Endodermal cell (in vitro differentiated cells): Measurements from ENCODE around the gene PARM1. TPM values are rescaled to one million over a fixed set of nuclear protein-coding genes. Genes with fewer than 3 reads are reported as not detected.

Source experiments
- DNase-seq: peaks from one replicate; pipeline ENCODE4 v3.0.0-alpha.2; 2017
- H3K27ac ChIP-seq: 2 replicates; pipeline ENCODE4 v1.5.1; 2013; ENCODE audit warnings: mild to moderate bottlenecking, low read depth, low read length, moderate library complexity
- H3K27me3 ChIP-seq: 2 replicates; pipeline ENCODE4 v1.6.1; 2013; ENCODE audit warnings: mild to moderate bottlenecking, low read length, moderate library complexity; ENCODE audit not compliant: insufficient read depth, control insufficient read depth, poor library complexity, severe bottlenecking
- H3K36me3 ChIP-seq: 2 replicates; pipeline ENCODE4 v1.7.0; 2013; ENCODE audit warnings: mild to moderate bottlenecking, low read length, moderate library complexity; ENCODE audit not compliant: control insufficient read depth, insufficient read depth
- H3K4me1 ChIP-seq: one replicate; pipeline ENCODE4 v1.7.0; 2013; ENCODE audit warnings: low read length; ENCODE audit not compliant: control insufficient read depth, insufficient read depth
- H3K4me3 ChIP-seq: 2 replicates; pipeline ENCODE4 v1.5.1; 2013; ENCODE audit warnings: mild to moderate bottlenecking, low read length, moderate library complexity
- H3K9ac ChIP-seq: 2 replicates; pipeline ENCODE4 v1.6.1; 2013; ENCODE audit warnings: mild to moderate bottlenecking, low read length, moderate library complexity; ENCODE audit not compliant: poor library complexity, severe bottlenecking; ENCODE audit errors: extremely low read depth
- H3K9me3 ChIP-seq: 2 replicates; pipeline ENCODE4 v1.6.1; 2013; ENCODE audit warnings: mild to moderate bottlenecking, low read length, moderate library complexity; ENCODE audit not compliant: control insufficient read depth
- H3K27ac Mint-ChIP-seq: 2 replicates; pipeline ENCODE4 v1.8.0; 2020; ENCODE audit warnings: mixed read lengths
- H3K27me3 Mint-ChIP-seq: 2 replicates; pipeline ENCODE4 v1.8.0; 2021; ENCODE audit warnings: mild to moderate bottlenecking, mixed read lengths; ENCODE audit not compliant: insufficient read depth
- H3K36me3 Mint-ChIP-seq: 2 replicates; pipeline ENCODE4 v1.8.0; 2020; ENCODE audit warnings: low read depth, mixed read lengths
- H3K4me1 Mint-ChIP-seq: 2 replicates; pipeline ENCODE4 v1.8.0; 2020; ENCODE audit warnings: mixed read lengths
- H3K4me3 Mint-ChIP-seq: 2 replicates; pipeline ENCODE4 v1.8.0; 2020; ENCODE audit warnings: mild to moderate bottlenecking, moderate library complexity, mixed read lengths
- H3K9me3 Mint-ChIP-seq: 2 replicates; pipeline ENCODE4 v1.8.0; 2020; ENCODE audit warnings: mild to moderate bottlenecking, mixed read lengths
- WGBS, 2 experiments: methylation state at CpG; one replicate each; pipeline versions ENCODE4 v1.1.5 to v1.1.7; 2013; ENCODE audit warnings: missing lambda C conversion rate in 2 of 2, mixed read lengths in 1 of 2; ENCODE audit not compliant: insufficient coverage in 1 of 2, insufficient read length in 1 of 2; 5-methylcytosine and 5-hydroxymethylcytosine counted together
- total RNA-seq, 2 donors: library from RNA; stranded (reverse); fragmentation: NEBNext Ultra II Directional in 1 of 2; extraction: Animal tissue kit (Norgen Biotek cat#: 25700) in 1 of 2; gene quantifications; 2 replicates in 1 of 2; 3 replicates in 1 of 2; pipeline ENCODE4 v1.2.1, GENCODE V29; 2021
- TF ChIP-seq, protein P1 (sequence below): fragments of 200-600 bp; sonication (generic); conservative IDR thresholded peaks from 2 replicates; pipeline ENCODE4 v1.5.0; 2021; ENCODE audit warnings: antibody characterized with exemption, mild to moderate bottlenecking

The PARM1 gene
- total RNA-seq, 2 donors from 2014 or later = 0.13 to 1.1 TPM

DNA sequence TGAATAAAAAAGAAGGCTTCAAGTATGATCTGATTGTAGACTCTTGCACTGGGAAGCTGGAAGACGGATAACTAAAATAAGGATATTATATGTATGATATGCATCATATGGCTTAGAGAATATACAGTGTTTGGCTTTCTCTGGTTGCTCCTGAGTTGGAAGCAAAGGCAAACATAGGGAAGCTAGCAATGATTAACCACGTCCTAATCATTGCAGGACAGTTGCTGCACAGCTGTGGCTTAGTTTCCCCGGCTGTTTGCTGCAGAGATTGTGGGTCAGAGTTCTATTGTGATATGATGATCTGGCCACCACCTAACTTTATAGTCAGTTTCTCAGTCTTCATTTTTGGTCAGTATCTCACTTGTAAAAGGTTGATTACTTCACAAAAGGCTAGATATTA lies 36.3 kb upstream of the PARM1 start:
- H3K27me3 ChIP-seq = no peaks in the 10 kb centered on the region
- H3K4me1 Mint-ChIP-seq = peaks cover 10% of the 10 kb centered on the region
- H3K36me3 Mint-ChIP-seq = no peaks in the 10 kb centered on the region

DNA sequence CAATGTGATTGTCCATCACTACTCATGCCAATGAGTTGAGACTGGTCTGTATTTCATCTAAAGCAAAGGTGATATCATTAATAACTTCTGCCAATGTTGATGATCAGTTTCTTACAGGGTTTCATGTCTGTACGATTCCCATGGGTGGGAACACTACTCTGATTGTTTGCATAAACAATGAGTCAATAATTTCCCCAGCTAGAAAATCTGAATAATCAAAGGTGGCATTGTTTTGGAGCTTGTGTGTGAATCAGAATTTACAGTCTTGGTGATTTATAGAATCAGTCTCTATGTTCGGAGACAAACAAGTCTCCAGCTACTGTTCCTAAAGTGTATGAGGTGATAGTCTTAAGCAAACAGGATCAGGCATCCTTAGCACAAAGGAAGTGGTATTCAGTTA lies 35.5 kb upstream of the PARM1 start:
- TF ChIP-seq, protein P1, sequence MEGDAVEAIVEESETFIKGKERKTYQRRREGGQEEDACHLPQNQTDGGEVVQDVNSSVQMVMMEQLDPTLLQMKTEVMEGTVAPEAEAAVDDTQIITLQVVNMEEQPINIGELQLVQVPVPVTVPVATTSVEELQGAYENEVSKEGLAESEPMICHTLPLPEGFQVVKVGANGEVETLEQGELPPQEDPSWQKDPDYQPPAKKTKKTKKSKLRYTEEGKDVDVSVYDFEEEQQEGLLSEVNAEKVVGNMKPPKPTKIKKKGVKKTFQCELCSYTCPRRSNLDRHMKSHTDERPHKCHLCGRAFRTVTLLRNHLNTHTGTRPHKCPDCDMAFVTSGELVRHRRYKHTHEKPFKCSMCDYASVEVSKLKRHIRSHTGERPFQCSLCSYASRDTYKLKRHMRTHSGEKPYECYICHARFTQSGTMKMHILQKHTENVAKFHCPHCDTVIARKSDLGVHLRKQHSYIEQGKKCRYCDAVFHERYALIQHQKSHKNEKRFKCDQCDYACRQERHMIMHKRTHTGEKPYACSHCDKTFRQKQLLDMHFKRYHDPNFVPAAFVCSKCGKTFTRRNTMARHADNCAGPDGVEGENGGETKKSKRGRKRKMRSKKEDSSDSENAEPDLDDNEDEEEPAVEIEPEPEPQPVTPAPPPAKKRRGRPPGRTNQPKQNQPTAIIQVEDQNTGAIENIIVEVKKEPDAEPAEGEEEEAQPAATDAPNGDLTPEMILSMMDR = no peak
- Histone ChIP-seq H3K9me3 (no peaks in the 10 kb centered on the region), H3K27me3 (no peaks in the 10 kb centered on the region), H3K4me3 (no peak overlapping the region), H3K9ac (no peak overlapping the region), H3K27ac (no peak overlapping the region), H3K4me1 (no peaks in the 10 kb centered on the region), H3K36me3 (no peaks in the 10 kb centered on the region)
- no peak overlapping the region for H3K4me3 Mint-ChIP-seq
- no peaks in the 10 kb centered on the region for H3K36me3 Mint-ChIP-seq
- H3K27me3 Mint-ChIP-seq = no peaks in the 10 kb centered on the region
- H3K27ac Mint-ChIP-seq = no peak overlapping the region
- WGBS, 2 experiments = 86 to 100% methylated on average over 1 to 2 of the region's 2 CpGs
- no peaks in the 10 kb centered on the region for H3K9me3 Mint-ChIP-seq
- peaks cover 10% of the 10 kb centered on the region for H3K4me1 Mint-ChIP-seq
- no peak for DNase-seq

More for the DNA sequence above, 36.3 kb upstream of the PARM1 start:
- Histone ChIP-seq H3K36me3 (no peaks in the 10 kb centered on the region), H3K27ac (no peak overlapping the region), H3K9ac (no peak overlapping the region), H3K9me3 (no peaks in the 10 kb centered on the region), H3K4me1 (no peaks in the 10 kb centered on the region), H3K4me3 (no peak overlapping the region)
- TF ChIP-seq, protein P1 = no peak
- 70 to 86% methylated on average over 1 to 3 of the region's 3 CpGs for WGBS, 2 experiments
- H3K9me3 Mint-ChIP-seq = no peaks in the 10 kb centered on the region
- no peak overlapping the region for H3K4me3 Mint-ChIP-seq
- H3K27ac Mint-ChIP-seq = no peak overlapping the region
- no peak for DNase-seq
- no peaks in the 10 kb centered on the region for H3K27me3 Mint-ChIP-seq

DNA sequence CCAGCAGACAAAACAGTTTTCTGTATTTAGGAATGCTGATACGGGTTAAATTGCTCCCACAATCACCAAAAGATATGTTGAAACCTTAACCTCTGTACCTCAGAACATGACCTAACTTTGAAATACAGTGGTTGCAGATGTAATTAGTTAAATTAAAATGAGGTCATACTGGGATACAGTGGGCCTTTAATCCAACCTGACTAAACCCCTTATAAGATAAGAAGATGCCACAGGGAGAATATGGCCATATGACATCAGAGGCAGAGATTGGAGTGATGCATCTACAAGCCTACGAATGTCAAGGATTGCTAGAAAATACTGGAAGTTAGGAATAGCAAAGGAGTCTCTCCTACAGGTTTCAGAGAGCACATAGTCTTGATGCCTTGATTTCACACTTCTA lies 32.1 kb upstream of the PARM1 start:
- no peak for DNase-seq
- H3K27me3 Mint-ChIP-seq = no peaks in the 10 kb centered on the region
- Histone ChIP-seq H3K27ac (no peak overlapping the region), H3K27me3 (no peaks in the 10 kb centered on the region), H3K4me1 (no peaks in the 10 kb centered on the region), H3K4me3 (no peak overlapping the region), H3K9me3 (no peaks in the 10 kb centered on the region), H3K9ac (no peak overlapping the region), H3K36me3 (no peaks in the 10 kb centered on the region)
- peaks cover 10% of the 10 kb centered on the region for H3K4me1 Mint-ChIP-seq
- no peak overlapping the region for H3K27ac Mint-ChIP-seq
- H3K4me3 Mint-ChIP-seq = no peak overlapping the region
- TF ChIP-seq, protein P1 = no peak
- 88 to 100% methylated on average over 2 of the region's 2 CpGs for WGBS, 2 experiments
- H3K36me3 Mint-ChIP-seq = no peaks in the 10 kb centered on the region
- H3K9me3 Mint-ChIP-seq = no peaks in the 10 kb centered on the region
